HEK293 (cell line): ENCODE results near the gene CD79A.

ENCODE experiments used
- CTCF ChIA-PET: fragments of 350-600 bp; formaldehyde crosslinking; extraction: SDS; loops from one replicate; lab custom pipeline; 2021; ENCODE audit warnings: antibody characterized with exemption; lab: Yijun Ruan, JAX
- POLR2A ChIA-PET: fragments of 300-600 bp; formaldehyde crosslinking; extraction: SDS; loops from one replicate; lab custom pipeline; 2020; ENCODE audit warnings: antibody characterized with exemption, inconsistent platforms; lab: Yijun Ruan, JAX
- H3K27ac ChIP-seq: fragments of 200-500 bp; sonication (Bioruptor generic); 2 replicates; pipeline ENCODE4 v1.5.1; 2014; ENCODE audit warnings: low read depth, low read length, control low read depth, inconsistent platforms; ENCODE audit errors: extremely low read depth
- H3K36me3 ChIP-seq, 2 experiments: fragments of 200-500 bp in 1 of 2; sonication (Bioruptor generic) in 1 of 2; 1 replicate in 1 of 2; 2 replicates in 1 of 2; pipeline ENCODE4 v1.5.1; 2014 to 2017; ENCODE audit warnings: inconsistent platforms in 2 of 2, low read length in 2 of 2; ENCODE audit not compliant: control insufficient read depth in 2 of 2, insufficient read depth in 1 of 2
- H3K4me1 ChIP-seq: fragments of 200-500 bp; sonication (Bioruptor generic); 2 replicates; pipeline ENCODE4 v1.5.1; 2014; ENCODE audit warnings: mild to moderate bottlenecking, low read length, inconsistent platforms; ENCODE audit not compliant: control insufficient read depth, insufficient read depth
- H3K4me3 ChIP-seq: 2 replicates; pipeline ENCODE4 v1.5.1; 2011; ENCODE audit warnings: low read depth, mild to moderate bottlenecking, control low read depth, low read length, moderate library complexity
- H3K9me3 ChIP-seq: fragments of 200-500 bp; sonication (Bioruptor generic); 2 replicates; pipeline ENCODE4 v1.5.1; 2014; ENCODE audit warnings: low read depth, low read length, inconsistent platforms; ENCODE audit not compliant: control insufficient read depth, insufficient read depth
- EGR2 ChIP-seq: fragments of 450-650 bp; formaldehyde crosslinking; IDR thresholded peaks from 2 replicates; pipeline ENCODE4 v1.5.1; 2016; ENCODE audit warnings: low read depth, missing biosample characterization, missing genetic modification characterization
- GLIS2 ChIP-seq: fragments of 450-650 bp; formaldehyde crosslinking; IDR thresholded peaks from 2 replicates; pipeline ENCODE4 v1.5.1; 2016; ENCODE audit warnings: missing biosample characterization, missing genetic modification characterization
- HOXA7 ChIP-seq: sonication (generic); formaldehyde crosslinking; IDR thresholded peaks from 2 replicates; pipeline ENCODE4 v1.8.1; 2022; ENCODE audit warnings: missing genetic modification reagents, borderline replicate concordance
- PATZ1 ChIP-seq: fragments of 450-650 bp; formaldehyde crosslinking; IDR thresholded peaks from 2 replicates; pipeline ENCODE4 v1.5.1; 2016; ENCODE audit warnings: missing biosample characterization, missing genetic modification characterization
- PRDM1 ChIP-seq: fragments of 450-650 bp; formaldehyde crosslinking; IDR thresholded peaks from 2 replicates; pipeline ENCODE4; 2016; ENCODE audit warnings: missing biosample characterization, missing genetic modification characterization
- REPIN1 ChIP-seq: fragments of 450-650 bp; formaldehyde crosslinking; IDR thresholded peaks from 2 replicates; pipeline ENCODE4 v1.5.1; 2017; ENCODE audit warnings: missing biosample characterization, missing genetic modification characterization, low read depth
- TRIM28 ChIP-seq: IDR thresholded peaks from 2 replicates; pipeline ENCODE4 v1.6.1; 2011; ENCODE audit warnings: low read length, control low read depth, borderline replicate concordance
- ZFHX2 ChIP-seq: fragments of 450-650 bp; formaldehyde crosslinking; conservative IDR thresholded peaks from 2 replicates; pipeline ENCODE4 v1.5.1; 2016; ENCODE audit warnings: missing biosample characterization, missing genetic modification characterization
- ZNF174 ChIP-seq: fragments of 450-650 bp; formaldehyde crosslinking; IDR thresholded peaks from 2 replicates; pipeline ENCODE4 v1.5.0; 2017; ENCODE audit warnings: missing biosample characterization, mild to moderate bottlenecking, missing genetic modification characterization
- ZNF366 ChIP-seq: fragments of 450-650 bp; formaldehyde crosslinking; conservative IDR thresholded peaks from 2 replicates; pipeline ENCODE4 v1.5.1; 2016; ENCODE audit warnings: missing biosample characterization, missing genetic modification characterization
- ZNF391 ChIP-seq: fragments of 450-650 bp; formaldehyde crosslinking; IDR thresholded peaks from 2 replicates; pipeline ENCODE4 v1.5.1; 2016; ENCODE audit warnings: low read depth, missing biosample characterization, missing genetic modification characterization, borderline replicate concordance
- ZNF398 ChIP-seq: fragments of 450-650 bp; formaldehyde crosslinking; IDR thresholded peaks from 2 replicates; pipeline ENCODE4 v1.5.1; 2017; ENCODE audit warnings: missing biosample characterization, missing genetic modification characterization
- ZNF518A ChIP-seq: fragments of 450-650 bp; formaldehyde crosslinking; conservative IDR thresholded peaks from 2 replicates; pipeline ENCODE4 v1.5.1; 2016; ENCODE audit warnings: low read depth, missing biosample characterization, missing genetic modification characterization
- ZNF626 ChIP-seq: fragments of 450-650 bp; sonication (Bioruptor Pico); formaldehyde crosslinking; IDR thresholded peaks from 2 replicates; pipeline ENCODE4 v1.5.1; 2018; ENCODE audit warnings: missing biosample characterization, missing genetic modification characterization, inconsistent platforms
- ZNF658 ChIP-seq: fragments of 450-650 bp; formaldehyde crosslinking; IDR thresholded peaks from 2 replicates; pipeline ENCODE4; 2016; ENCODE audit warnings: missing biosample characterization, missing genetic modification characterization
- ZNF791 ChIP-seq: fragments of 450-650 bp; formaldehyde crosslinking; IDR thresholded peaks from 2 replicates; pipeline ENCODE4 v1.5.1; 2016; ENCODE audit warnings: missing biosample characterization, missing genetic modification characterization
- ZSCAN30 ChIP-seq: fragments of 450-650 bp; IDR thresholded peaks from 2 replicates; pipeline ENCODE4 v1.5.1; 2018; ENCODE audit warnings: missing biosample characterization, mild to moderate bottlenecking, missing genetic modification characterization, moderate library complexity
- TF ChIP-seq, protein P1 (sequence below): fragments of 450-650 bp; formaldehyde crosslinking; IDR thresholded peaks from 2 replicates; pipeline ENCODE4 v1.5.1; 2017; ENCODE audit warnings: missing biosample characterization, mild to moderate bottlenecking, missing genetic modification characterization, moderate library complexity
- TF ChIP-seq, protein P2 (sequence below): fragments of 450-650 bp; formaldehyde crosslinking; IDR thresholded peaks from 2 replicates; pipeline ENCODE4 v1.5.1; 2016; ENCODE audit warnings: missing biosample characterization, missing genetic modification characterization

The CD79A gene

DNA sequence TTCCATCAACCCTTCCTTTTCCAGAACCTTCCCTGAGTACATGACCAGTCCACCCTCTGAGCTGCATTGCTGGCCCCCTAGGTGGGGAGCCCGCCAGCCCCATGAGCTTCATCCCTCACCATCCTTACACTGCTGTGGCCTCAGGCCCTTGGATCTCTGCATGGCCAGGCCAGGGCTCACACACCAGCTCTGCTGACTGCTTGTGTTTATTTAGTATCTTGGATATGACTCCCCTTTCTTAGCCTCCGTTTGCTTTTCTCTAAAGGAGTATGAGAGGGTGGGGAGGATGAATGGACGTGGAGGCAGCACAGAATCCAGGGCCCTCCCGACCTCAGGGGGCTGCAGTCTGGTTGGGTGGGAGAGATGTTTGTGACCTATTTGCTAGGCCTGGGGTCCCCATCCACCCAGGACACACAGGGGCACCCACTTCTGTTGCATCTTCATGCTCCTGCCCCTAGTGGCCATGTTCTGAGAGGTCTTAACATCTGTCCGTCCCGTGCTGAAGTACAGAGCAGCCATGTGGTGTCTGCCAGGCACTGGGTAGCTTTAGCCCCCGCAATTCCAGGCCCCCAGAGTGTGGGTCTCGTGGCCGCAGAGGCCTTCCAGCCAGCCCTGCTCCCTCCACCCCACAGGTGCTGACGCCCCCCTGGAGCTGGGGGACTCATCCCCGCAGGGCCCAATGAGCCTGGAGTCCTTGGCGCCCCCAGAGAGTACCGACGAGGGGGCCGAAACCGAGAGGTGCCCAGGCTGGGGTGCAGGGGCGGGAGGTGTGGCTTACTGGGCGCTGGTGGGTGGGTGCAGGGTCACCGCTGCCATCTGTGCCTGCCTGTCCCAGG, 18.9 kb downstream of the CD79A start:
- peaks cover 42 to 53% of the 10 kb centered on the region in 2 experiments for H3K36me3 ChIP-seq
- TF ChIP-seq EGR2 (tag by site-specific recombination) (peak; percentile 42), PATZ1 (tag by site-specific recombination) (peak; percentile 47), ZNF518A (no peak), ZFHX2 (tag by site-specific recombination) (peak; percentile 61), ZNF658 (tag by site-specific recombination) (no peak), TRIM28 (no peak), GLIS2 (peak; percentile 42; the same call in 1 of the 2 replicates)
- TF ChIP-seq, protein P1, sequence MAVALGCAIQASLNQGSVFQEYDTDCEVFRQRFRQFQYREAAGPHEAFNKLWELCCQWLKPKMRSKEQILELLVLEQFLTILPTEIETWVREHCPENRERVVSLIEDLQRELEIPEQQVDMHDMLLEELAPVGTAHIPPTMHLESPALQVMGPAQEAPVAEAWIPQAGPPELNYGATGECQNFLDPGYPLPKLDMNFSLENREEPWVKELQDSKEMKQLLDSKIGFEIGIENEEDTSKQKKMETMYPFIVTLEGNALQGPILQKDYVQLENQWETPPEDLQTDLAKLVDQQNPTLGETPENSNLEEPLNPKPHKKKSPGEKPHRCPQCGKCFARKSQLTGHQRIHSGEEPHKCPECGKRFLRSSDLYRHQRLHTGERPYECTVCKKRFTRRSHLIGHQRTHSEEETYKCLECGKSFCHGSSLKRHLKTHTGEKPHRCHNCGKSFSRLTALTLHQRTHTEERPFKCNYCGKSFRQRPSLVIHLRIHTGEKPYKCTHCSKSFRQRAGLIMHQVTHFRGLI (tag by site-specific recombination) = no peak
- TF ChIP-seq, all 188 proteins: peak for 4
- POLR2A ChIA-PET = interaction anchor here (0.6 kb wide), 1 partner anchor 178 kb away, joined by 6 read pairs; no protein-coding TSS in a partner anchor
- peak overlapping the region; percentile 8; the same call in 1 of the 2 replicates for H3K27ac ChIP-seq
- H3K9me3 ChIP-seq = no peaks in the 10 kb centered on the region
- H3K4me1 ChIP-seq = no peaks in the 10 kb centered on the region
- no peak overlapping the region for H3K4me3 ChIP-seq
- CTCF ChIA-PET = interaction anchor here (0.6 to 0.9 kb wide), 3 partner anchors 10 to 189 kb away, joined by 3 to 4 read pairs (median 4); no protein-coding TSS in a partner anchor

- no peak overlapping the region for H3K4me3 ChIP-seq
- no peaks in the 10 kb centered on the region for H3K9me3 ChIP-seq
- TF ChIP-seq REPIN1 (tag by site-specific recombination) = no peak
- TF ChIP-seq PRDM1 (tag by site-specific recombination) = peak; percentile 89
- no peak for TF ChIP-seq ZNF174
- TF ChIP-seq ZNF791 (tag by site-specific recombination) = 0 out of 2 replicates have a peak, but pooled peaks have one; percentile 15
- TF ChIP-seq ZNF391 = no peak
- no peak for TF ChIP-seq ZNF626 (tag by site-specific recombination)
- TF ChIP-seq ZSCAN30 (tag by site-specific recombination) = no peak
- TF ChIP-seq HOXA7 = no peak
- TF ChIP-seq ZNF398 = peak; percentile 81
- TF ChIP-seq EGR2 (tag by site-specific recombination) = peak; percentile 21; the same call in 1 of the 2 replicates
- TF ChIP-seq, protein P2, sequence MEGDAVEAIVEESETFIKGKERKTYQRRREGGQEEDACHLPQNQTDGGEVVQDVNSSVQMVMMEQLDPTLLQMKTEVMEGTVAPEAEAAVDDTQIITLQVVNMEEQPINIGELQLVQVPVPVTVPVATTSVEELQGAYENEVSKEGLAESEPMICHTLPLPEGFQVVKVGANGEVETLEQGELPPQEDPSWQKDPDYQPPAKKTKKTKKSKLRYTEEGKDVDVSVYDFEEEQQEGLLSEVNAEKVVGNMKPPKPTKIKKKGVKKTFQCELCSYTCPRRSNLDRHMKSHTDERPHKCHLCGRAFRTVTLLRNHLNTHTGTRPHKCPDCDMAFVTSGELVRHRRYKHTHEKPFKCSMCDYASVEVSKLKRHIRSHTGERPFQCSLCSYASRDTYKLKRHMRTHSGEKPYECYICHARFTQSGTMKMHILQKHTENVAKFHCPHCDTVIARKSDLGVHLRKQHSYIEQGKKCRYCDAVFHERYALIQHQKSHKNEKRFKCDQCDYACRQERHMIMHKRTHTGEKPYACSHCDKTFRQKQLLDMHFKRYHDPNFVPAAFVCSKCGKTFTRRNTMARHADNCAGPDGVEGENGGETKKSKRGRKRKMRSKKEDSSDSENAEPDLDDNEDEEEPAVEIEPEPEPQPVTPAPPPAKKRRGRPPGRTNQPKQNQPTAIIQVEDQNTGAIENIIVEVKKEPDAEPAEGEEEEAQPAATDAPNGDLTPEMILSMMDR (tag by site-specific recombination) = no peak
- peak; percentile 92 for TF ChIP-seq ZNF366 (tag by site-specific recombination)
- no peaks in the 10 kb centered on the region for H3K4me1 ChIP-seq
- no peak overlapping the region for H3K27ac ChIP-seq
- POLR2A ChIA-PET = no interaction called here
- CTCF ChIA-PET = no interaction called here
- peaks cover 47 to 52% of the 10 kb centered on the region in 2 experiments for H3K36me3 ChIP-seq
These were observed 19.5 kb downstream of the CD79A start for GRCh38 chr19:41896581-41896942.
